GM21576 (cell line): ENCODE data around the gene SLC19A1.

Experiments used
- ATAC-seq: cut with Tn5 transposase; IDR thresholded peaks from one replicate; pipeline ENCODE4 v1.9.1; 2021; ENCODE audit warnings: mild to moderate bottlenecking, moderate library complexity; ENCODE audit not compliant: unreplicated experiment

The SLC19A1 gene

GRCh38 chr21:45542242-45542666 lies at the start of gene SLC19A1:
Gene SLC19A1 (minus strand): TSS chr21:45542440. CDS start chr21:45537959, 4,481 bp downstream.
- peak; percentile 67 for ATAC-seq

- no peak for ATAC-seq
These were observed 49.5 kb upstream of the SLC19A1 start for GRCh38 chr21:45591619-45592207.

GRCh38 chr21:45590726-45591618 lies 48.7 kb upstream of the SLC19A1 start:
- no peak for ATAC-seq

GRCh38 chr21:45590246-45590725 lies 48.0 kb upstream of the SLC19A1 start:
- no peak for ATAC-seq

GRCh38 chr21:45589686-45590245 lies 47.5 kb upstream of the SLC19A1 start:
- no peak for ATAC-seq

- no peak for ATAC-seq
These were observed 46.7 kb upstream of the SLC19A1 start for GRCh38 chr21:45588871-45589491.

- ATAC-seq = no peak
These were observed 46.0 kb upstream of the SLC19A1 start for GRCh38 chr21:45588086-45588825.

- no peak for ATAC-seq
These were observed 44.1 kb upstream of the SLC19A1 start for GRCh38 chr21:45586289-45586858.

- no peak for ATAC-seq
These were observed 42.5 kb upstream of the SLC19A1 start for GRCh38 chr21:45584786-45585185.

GRCh38 chr21:45583831-45584509 lies 41.7 kb upstream of the SLC19A1 start:
- no peak for ATAC-seq

- no peak for ATAC-seq
These were observed 39.9 kb upstream of the SLC19A1 start for GRCh38 chr21:45582128-45582527.

GRCh38 chr21:45581322-45581712 lies 39.1 kb upstream of the SLC19A1 start:
- no peak for ATAC-seq

GRCh38 chr21:45580576-45581321 lies 38.5 kb upstream of the SLC19A1 start:
- ATAC-seq = no peak

GRCh38 chr21:45580181-45580575 lies 37.9 kb upstream of the SLC19A1 start:
- ATAC-seq = no peak

- ATAC-seq = no peak
These were observed 37.3 kb upstream of the SLC19A1 start for GRCh38 chr21:45579383-45580180.

- no peak for ATAC-seq
These were observed 36.7 kb upstream of the SLC19A1 start for GRCh38 chr21:45578811-45579381.

- no peak for ATAC-seq
These were observed 36.0 kb upstream of the SLC19A1 start for GRCh38 chr21:45578176-45578801.
